HEK293T (cell line): ENCODE data around the gene ARAP2.

ENCODE experiments used
- ELF4 ChIP-seq: fragments of 450-650 bp; IDR thresholded peaks from 2 replicates; pipeline ENCODE4 v1.6.1; 2017; ENCODE audit warnings: antibody characterized with exemption
- FOXM1 ChIP-seq: fragments of 450-650 bp; IDR thresholded peaks from 2 replicates; pipeline ENCODE4 v1.6.1; 2017; ENCODE audit warnings: mild to moderate bottlenecking, borderline replicate concordance
- SP1 ChIP-seq: fragments of 450-650 bp; IDR thresholded peaks from 2 replicates; pipeline ENCODE4 v1.6.1; 2017

- no peak for TF ChIP-seq SP1
- TF ChIP-seq ELF4 = no peak
- no peak for TF ChIP-seq FOXM1
Observed at GRCh38 chr4:36198068-36198808, 46.1 kb downstream of the ARAP2 start.
